ENCODE measurements around the gene P2RX2. TPM values are rescaled to one million over a fixed set of nuclear protein-coding genes. Genes with fewer than 3 reads are reported as not detected.

P2RX2 gene
- total RNA-seq, 1 donor: not detected

GRCh38 chr12:132611620-132612019, 7.0 kb upstream of the P2RX2 start:
- no peak overlapping the region for H3K27ac ChIP-seq (ENCODE audit: low read depth, low read length)
- no peak for TF ChIP-seq CTCF (IDR thresholded peaks at IDR 0.05; ENCODE audit: extremely low read depth, low read depth, low read length)
- no peak overlapping the region for H2AFZ ChIP-seq (ENCODE audit: low read length)
- H3K79me2 ChIP-seq (ENCODE audit: insufficient read depth, low read length): no peaks in the 10 kb centered on the region
- peak; percentile 66 for DNase-seq (ENCODE audit: insufficient read length, low spot score, missing footprints)
- peaks cover 66% of the 10 kb centered on the region for H3K27me3 ChIP-seq (ENCODE audit: insufficient read depth, low read length)
- no peaks in the 10 kb centered on the region for H3K36me3 ChIP-seq (ENCODE audit: insufficient read depth, low read length)
- H3K4me2 ChIP-seq (ENCODE audit: insufficient read depth, low read length): no peak overlapping the region
- peaks cover 4% of the 10 kb centered on the region for H3K9me3 ChIP-seq (ENCODE audit: low read depth, low read length)
- H3K4me1 ChIP-seq (ENCODE audit: insufficient read depth, low read length): peaks cover 11% of the 10 kb centered on the region
- no peaks in the 10 kb centered on the region for H4K20me1 ChIP-seq (ENCODE audit: insufficient read depth, low read length)
- no peak overlapping the region for H3K4me3 ChIP-seq (ENCODE audit: insufficient read depth, low read length)

- H3K9me3 ChIP-seq (ENCODE audit: low read depth, low read length): peaks cover 8% of the 10 kb centered on the region
- no peak for DNase-seq (ENCODE audit: insufficient read length, low spot score, missing footprints)
- no peak overlapping the region for H2AFZ ChIP-seq (ENCODE audit: low read length)
- peaks cover 61% of the 10 kb centered on the region for H3K27me3 ChIP-seq (ENCODE audit: insufficient read depth, low read length)
- H3K4me1 ChIP-seq (ENCODE audit: insufficient read depth, low read length): peaks cover 8% of the 10 kb centered on the region
- H3K36me3 ChIP-seq (ENCODE audit: insufficient read depth, low read length): no peaks in the 10 kb centered on the region
- no peak for TF ChIP-seq CTCF (IDR thresholded peaks at IDR 0.05; ENCODE audit: extremely low read depth, low read depth, low read length)
- no peak overlapping the region for H3K4me3 ChIP-seq (ENCODE audit: insufficient read depth, low read length)
- no peak overlapping the region for H3K4me2 ChIP-seq (ENCODE audit: insufficient read depth, low read length)
- no peaks in the 10 kb centered on the region for H4K20me1 ChIP-seq (ENCODE audit: insufficient read depth, low read length)
- H3K27ac ChIP-seq (ENCODE audit: low read depth, low read length): no peak overlapping the region
- H3K79me2 ChIP-seq (ENCODE audit: insufficient read depth, low read length): no peaks in the 10 kb centered on the region
Measured at GRCh38 chr12:132614029-132614428, 4.5 kb upstream of the P2RX2 start.

GRCh38 chr12:132614861-132615578, 3.6 kb upstream of the P2RX2 start:
- Histone ChIP-seq H3K36me3 (ENCODE audit: insufficient read depth, low read length) (no peaks in the 10 kb centered on the region), H3K79me2 (ENCODE audit: insufficient read depth, low read length) (no peaks in the 10 kb centered on the region), H3K27ac (ENCODE audit: low read depth, low read length) (no peak overlapping the region), H3K4me1 (ENCODE audit: insufficient read depth, low read length) (peaks cover 8% of the 10 kb centered on the region), H3K4me2 (ENCODE audit: insufficient read depth, low read length) (no peak overlapping the region), H2AFZ (ENCODE audit: low read length) (no peak overlapping the region), H3K9me3 (ENCODE audit: low read depth, low read length) (peaks cover 8% of the 10 kb centered on the region), H4K20me1 (ENCODE audit: insufficient read depth, low read length) (no peaks in the 10 kb centered on the region), H3K27me3 (ENCODE audit: insufficient read depth, low read length) (peaks cover 66% of the 10 kb centered on the region), H3K4me3 (ENCODE audit: insufficient read depth, low read length) (no peak overlapping the region)
- TF ChIP-seq CTCF (IDR thresholded peaks at IDR 0.05; ENCODE audit: extremely low read depth, low read depth, low read length): peak; percentile 96
- DNase-seq (ENCODE audit: insufficient read length, low spot score, missing footprints): peak; percentile 99

- H4K20me1 ChIP-seq (ENCODE audit: insufficient read depth, low read length): no peaks in the 10 kb centered on the region
- H3K27ac ChIP-seq (ENCODE audit: low read depth, low read length): no peak overlapping the region
- peaks cover 8% of the 10 kb centered on the region for H3K9me3 ChIP-seq (ENCODE audit: low read depth, low read length)
- peaks cover 67% of the 10 kb centered on the region for H3K27me3 ChIP-seq (ENCODE audit: insufficient read depth, low read length)
- H3K36me3 ChIP-seq (ENCODE audit: insufficient read depth, low read length): no peaks in the 10 kb centered on the region
- H3K79me2 ChIP-seq (ENCODE audit: insufficient read depth, low read length): no peaks in the 10 kb centered on the region
- DNase-seq (ENCODE audit: insufficient read length, low spot score, missing footprints): peak; percentile 88
- no peak overlapping the region for H3K4me3 ChIP-seq (ENCODE audit: insufficient read depth, low read length)
- no peak for TF ChIP-seq CTCF (IDR thresholded peaks at IDR 0.05; ENCODE audit: extremely low read depth, low read depth, low read length)
- H2AFZ ChIP-seq (ENCODE audit: low read length): no peak overlapping the region
- no peak overlapping the region for H3K4me2 ChIP-seq (ENCODE audit: insufficient read depth, low read length)
- H3K4me1 ChIP-seq (ENCODE audit: insufficient read depth, low read length): peaks cover 3% of the 10 kb centered on the region
Measured at GRCh38 chr12:132615579-132616038, 3.0 kb upstream of the P2RX2 start.

Data from osteoblast (primary cell).